AG10803 (cell line): ENCODE data around the gene ROGDI.

Source experiments
- DNase-seq: peaks from one replicate; pipeline ENCODE4 v3.0.0; 2010; ENCODE audit warnings: low read depth
- H3K4me3 ChIP-seq: 2 replicates; pipeline ENCODE4 v1.5.1; 2011; ENCODE audit warnings: mild to moderate bottlenecking, low read length, control low read depth
- TF ChIP-seq, protein P1 (sequence below): conservative IDR thresholded peaks from 2 replicates; pipeline ENCODE4 v1.5.1; 2011; ENCODE audit warnings: mild to moderate bottlenecking, low read length, control low read depth, inconsistent platforms

The ROGDI gene

GRCh38 chr16:4783951-4784336, 18.5 kb downstream of the ROGDI start:
- H3K4me3 ChIP-seq: no peak overlapping the region
- DNase-seq: no peak
- TF ChIP-seq, protein P1, sequence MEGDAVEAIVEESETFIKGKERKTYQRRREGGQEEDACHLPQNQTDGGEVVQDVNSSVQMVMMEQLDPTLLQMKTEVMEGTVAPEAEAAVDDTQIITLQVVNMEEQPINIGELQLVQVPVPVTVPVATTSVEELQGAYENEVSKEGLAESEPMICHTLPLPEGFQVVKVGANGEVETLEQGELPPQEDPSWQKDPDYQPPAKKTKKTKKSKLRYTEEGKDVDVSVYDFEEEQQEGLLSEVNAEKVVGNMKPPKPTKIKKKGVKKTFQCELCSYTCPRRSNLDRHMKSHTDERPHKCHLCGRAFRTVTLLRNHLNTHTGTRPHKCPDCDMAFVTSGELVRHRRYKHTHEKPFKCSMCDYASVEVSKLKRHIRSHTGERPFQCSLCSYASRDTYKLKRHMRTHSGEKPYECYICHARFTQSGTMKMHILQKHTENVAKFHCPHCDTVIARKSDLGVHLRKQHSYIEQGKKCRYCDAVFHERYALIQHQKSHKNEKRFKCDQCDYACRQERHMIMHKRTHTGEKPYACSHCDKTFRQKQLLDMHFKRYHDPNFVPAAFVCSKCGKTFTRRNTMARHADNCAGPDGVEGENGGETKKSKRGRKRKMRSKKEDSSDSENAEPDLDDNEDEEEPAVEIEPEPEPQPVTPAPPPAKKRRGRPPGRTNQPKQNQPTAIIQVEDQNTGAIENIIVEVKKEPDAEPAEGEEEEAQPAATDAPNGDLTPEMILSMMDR: no peak

DNA sequence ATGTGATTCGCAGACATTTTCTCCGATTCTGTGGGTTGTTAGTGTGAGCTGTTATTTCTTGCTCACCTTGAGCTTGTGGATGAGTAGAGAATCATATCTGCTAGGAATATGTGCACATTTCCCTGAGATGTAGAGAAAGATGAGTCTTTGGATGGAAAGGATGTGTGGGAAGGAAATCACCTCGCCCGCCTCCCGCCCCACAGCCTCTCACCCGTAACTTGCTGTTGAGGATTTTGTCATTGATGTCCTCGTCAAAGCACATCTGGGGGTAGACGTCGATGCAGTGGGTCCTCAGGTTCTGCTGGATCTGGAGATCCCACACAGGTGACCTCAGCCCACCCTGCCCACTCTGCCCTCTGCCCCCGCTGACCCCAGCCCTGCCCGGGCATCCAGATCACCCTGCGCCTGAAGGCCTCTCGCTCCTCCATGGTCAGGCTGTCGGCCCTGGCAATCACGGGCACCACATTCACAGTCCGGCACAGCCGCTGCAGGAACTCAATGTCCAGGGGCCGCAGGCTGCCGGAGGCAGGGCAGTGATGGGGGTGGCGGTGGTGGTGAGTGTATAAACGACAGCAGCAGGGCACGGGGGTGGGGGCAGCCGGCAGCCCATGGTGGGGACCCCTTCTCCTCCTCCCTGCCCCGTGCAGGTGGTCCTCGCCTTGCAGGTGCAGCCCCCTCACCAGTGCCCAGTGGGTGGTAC, 19.0 kb downstream of the ROGDI start:
- no peak overlapping the region for H3K4me3 ChIP-seq
- DNase-seq: no peak
- TF ChIP-seq, protein P1: no peak

- TF ChIP-seq, protein P1: no peak
- no peak overlapping the region for H3K4me3 ChIP-seq
- no peak for DNase-seq
Measured at GRCh38 chr16:4780235-4780634, 22.2 kb downstream of the ROGDI start.

DNA sequence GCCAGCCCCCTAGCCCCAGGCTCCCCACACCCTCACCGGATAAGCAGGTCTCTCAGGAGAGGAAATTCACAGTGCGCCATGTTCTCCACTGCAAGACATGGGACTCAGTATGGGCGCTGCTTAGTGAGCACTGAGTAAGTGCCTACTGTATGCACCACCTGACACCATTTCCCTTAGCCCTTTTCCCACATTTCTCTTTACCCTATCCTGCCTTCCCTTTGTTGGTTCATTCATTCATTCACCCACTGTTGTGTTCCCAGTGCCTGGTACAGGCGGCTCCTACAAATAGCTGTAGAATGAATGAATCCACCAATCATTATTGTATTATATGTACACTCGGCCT, 24.4 kb downstream of the ROGDI start:
- TF ChIP-seq, protein P1: no peak

GRCh38 chr16:4777339-4778049, 24.9 kb downstream of the ROGDI start:
- no peak for DNase-seq
- H3K4me3 ChIP-seq: no peak overlapping the region
- TF ChIP-seq, protein P1: no peak

More for the DNA sequence above, 24.4 kb downstream of the ROGDI start:
- no peak for DNase-seq
- no peak overlapping the region for H3K4me3 ChIP-seq

GRCh38 chr16:4776141-4776705, 26.2 kb downstream of the ROGDI start:
- H3K4me3 ChIP-seq: no peak overlapping the region
- TF ChIP-seq, protein P1: no peak
- DNase-seq: no peak

GRCh38 chr16:4775005-4775404, 27.4 kb downstream of the ROGDI start:
- no peak for DNase-seq
- TF ChIP-seq, protein P1: no peak
- H3K4me3 ChIP-seq: no peak overlapping the region
